ENCODE data around the gene DNAH14. TPM values are rescaled to one million over a fixed set of nuclear protein-coding genes. Genes with fewer than 3 reads are reported as not detected.

The DNAH14 gene
- total and polyA plus RNA-seq, 9 of the 15 experiments (the other 6 are each of a cell fraction or from before 2014, with no cell fraction given), result 58.4 to 142 (median 98.4) TPM

GRCh38 chr1:225435487-225435886 lies 506.0 kb downstream of the DNAH14 start (continued):
- TF ChIP-seq ZNF395 (CRISPR knock-in tag; IDR thresholded peaks at IDR 0.05), result no peak
- TF ChIP-seq E2F5 (CRISPR knock-in tag; IDR thresholded peaks at IDR 0.05), result no peak
- TF ChIP-seq JUN (IDR thresholded peaks at IDR 0.05; ENCODE audit: borderline replicate concordance, low read depth, low read length), result no peak
- TF ChIP-seq JUN (CRISPR knock-in tag; IDR thresholded peaks at IDR 0.05; ENCODE audit: borderline replicate concordance), result no peak
- no peak for TF ChIP-seq GATAD2B (IDR thresholded peaks at IDR 0.05; ENCODE audit: borderline replicate concordance)
- no peak for TF ChIP-seq NFYB (IDR thresholded peaks at IDR 0.05; ENCODE audit: extremely low read depth, insufficient read length)
- no peak for TF ChIP-seq MYBL2 (IDR thresholded peaks at IDR 0.05; ENCODE audit: low read depth)
- TF ChIP-seq MYBL2 (CRISPR knock-in tag; IDR thresholded peaks at IDR 0.05; ENCODE audit: borderline replicate concordance), result no peak
- TF ChIP-seq POLR2AphosphoS5 (IDR thresholded peaks at IDR 0.05; ENCODE audit: control insufficient read depth, insufficient read depth, low read depth, low read length), result no peak
- TF ChIP-seq SAP30 (IDR thresholded peaks at IDR 0.05; ENCODE audit: borderline replicate concordance, insufficient read depth, low read depth, low read length, poor library complexity, severe bottlenecking), result no peak
- no peak for TF ChIP-seq TEAD4 (IDR thresholded peaks at IDR 0.05; ENCODE audit: low read length)
- TF ChIP-seq TEAD4 (CRISPR knock-in tag; IDR thresholded peaks at IDR 0.05; ENCODE audit: borderline replicate concordance), result no peak
- no peak for TF ChIP-seq BRF2 (IDR thresholded peaks at IDR 0.05; ENCODE audit: borderline replicate concordance, insufficient read depth, insufficient read length)
- no peak for TF ChIP-seq MCM3 (IDR thresholded peaks at IDR 0.05)
- no peak for TF ChIP-seq NONO (IDR thresholded peaks at IDR 0.05; ENCODE audit: low read depth in 2 of 2, low read length in 1 of 2)
- no peak for TF ChIP-seq RHOXF2B (CRISPR knock-in tag; conservative IDR thresholded peaks at IDR 0.05)
- no peak for TF ChIP-seq STAG1 (CRISPR knock-in tag; IDR thresholded peaks at IDR 0.05; ENCODE audit: borderline replicate concordance)
- peak; percentile 16; the same call in 1 of the 2 replicates for TF ChIP-seq ZNF316 (IDR thresholded peaks at IDR 0.05)
- TF ChIP-seq SMARCA4 (IDR thresholded peaks at IDR 0.05), result 0 out of 2 replicates have a peak, but pooled peaks have one; percentile 13
- 0 out of 2 replicates have a peak, but pooled peaks have one; percentile 13 for TF ChIP-seq ARID1B (IDR thresholded peaks at IDR 0.05)
- TF ChIP-seq MBD1 (CRISPR knock-in tag; IDR thresholded peaks at IDR 0.05), result no peak
- TF ChIP-seq EHMT2 (IDR thresholded peaks at IDR 0.05), result 0 out of 2 replicates have a peak, but pooled peaks have one; percentile 15
- no peak for TF ChIP-seq GATA2 (CRISPR knock-in tag; IDR thresholded peaks at IDR 0.05)
- TF ChIP-seq LARP7 (IDR thresholded peaks at IDR 0.05), result no peak
- TF ChIP-seq PHB (CRISPR knock-in tag; IDR thresholded peaks at IDR 0.05), result no peak

Data from K562 (cell line).